B cell (primary cell): ENCODE data around the gene CADM1. TPM values are rescaled to one million over a fixed set of nuclear protein-coding genes. Genes with fewer than 3 reads are reported as not detected.

Experiments
- ATAC-seq: fragments of 200-7000 bp; cut with Tn5 transposase; one replicate; pipeline ENCODE4 v1.10.0; 2021; ENCODE audit warnings: low read depth, mild to moderate bottlenecking, moderate number of reproducible peaks, moderate library complexity
- CTCF ChIA-PET: fragments of 350-600 bp; sonication (Branson Sonifier 250); formaldehyde crosslinking; loops from one replicate; lab custom pipeline; 2021; ENCODE audit warnings: antibody characterized with exemption, inconsistent platforms; lab: Charles Lee
- POLR2A ChIA-PET: fragments of 350-600 bp; sonication (Branson Sonifier 250); formaldehyde crosslinking; loops from one replicate; lab custom pipeline; 2021; ENCODE audit warnings: antibody characterized with exemption; lab: Charles Lee
- DNase-seq: peaks from one replicate; pipeline ENCODE4 v3.0.0; 2013
- H2AFZ ChIP-seq: 2 replicates; pipeline ENCODE4 v1.6.1; 2012; ENCODE audit warnings: mild to moderate bottlenecking, low read depth, low read length; ENCODE audit not compliant: insufficient read depth, poor library complexity, severe bottlenecking
- H3K27ac ChIP-seq, 2 donors: 1 replicate in 1 of 2; 2 replicates in 1 of 2; pipeline ENCODE4 v1.5.1; 2012 to 2013; ENCODE audit warnings: low read length in 2 of 2, mild to moderate bottlenecking in 2 of 2, moderate library complexity in 1 of 2
- H3K27me3 ChIP-seq, 4 experiments: fragments of 200-600 bp in 1 of 4; sonication (generic) in 1 of 4; replicated peaks in 1 of 4; 1 replicate in 2 of 4; 2 replicates in 2 of 4; pipeline versions ENCODE4 v1.6.1 to v1.7.0; 2013 to 2016; ENCODE audit warnings: low read length in 3 of 4, mild to moderate bottlenecking in 2 of 4, mixed read lengths in 1 of 4, moderate library complexity in 1 of 4; ENCODE audit not compliant: insufficient read depth in 4 of 4, control insufficient read depth in 3 of 4; ENCODE audit errors: control extremely low read depth in 1 of 4
- H3K36me3 ChIP-seq, 2 experiments: replicated peaks in 1 of 2; 1 replicate in 1 of 2; 2 replicates in 1 of 2; pipeline versions ENCODE4 v1.6.1 to v1.7.1; 2013; ENCODE audit warnings: low read length in 1 of 2; ENCODE audit not compliant: insufficient read depth in 2 of 2, control insufficient read depth in 1 of 2; ENCODE audit errors: control extremely low read depth in 1 of 2, extremely low read depth in 1 of 2
- H3K4me1 ChIP-seq, 2 donors: fragments of 200-600 bp in 1 of 2; sonication (generic) in 1 of 2; 1 replicate in 1 of 2; 2 replicates in 1 of 2; pipeline versions ENCODE4 v1.5.1 to v1.6.1; 2013 to 2017; ENCODE audit warnings: low read length in 2 of 2; ENCODE audit not compliant: control insufficient read depth in 2 of 2, insufficient read depth in 2 of 2
- H3K4me2 ChIP-seq: replicated peaks from 2 replicates; pipeline ENCODE3; 2012; ENCODE audit warnings: mild to moderate bottlenecking, low read depth, low read length; ENCODE audit not compliant: poor library complexity, severe bottlenecking
- H3K4me3 ChIP-seq, 5 experiments: fragments of 200-600 bp in 1 of 5; sonication (generic) in 1 of 5; 1 replicate in 3 of 5; 2 replicates in 2 of 5; pipeline versions ENCODE4 v1.5.1 to v1.7.0; 2011 to 2016; ENCODE audit warnings: low read length in 4 of 5, mild to moderate bottlenecking in 4 of 5, low read depth in 2 of 5, control low read depth in 1 of 5, moderate library complexity in 1 of 5; ENCODE audit not compliant: insufficient read depth in 1 of 5; ENCODE audit errors: control extremely low read depth in 1 of 5, extremely low read depth in 1 of 5
- H3K79me2 ChIP-seq: fragments of 200-600 bp; sonication (generic); one replicate; pipeline ENCODE4 v1.6.0; 2016; ENCODE audit warnings: low read length; ENCODE audit not compliant: control insufficient read depth, insufficient read depth
- H3K9ac ChIP-seq: fragments of 200-600 bp; sonication (generic); 2 replicates; pipeline ENCODE4 v1.6.1; 2017; ENCODE audit warnings: mild to moderate bottlenecking, low read length, moderate library complexity
- H3K9me3 ChIP-seq, 3 donors: one replicate each; pipeline versions ENCODE4 v1.6.1 to v1.7.1; 2013; ENCODE audit warnings: low read length in 2 of 3; ENCODE audit not compliant: control insufficient read depth in 2 of 3, insufficient read depth in 1 of 3; ENCODE audit errors: control extremely low read depth in 1 of 3
- H4K20me1 ChIP-seq: 2 replicates; pipeline ENCODE4 v1.6.0; 2012; ENCODE audit warnings: mild to moderate bottlenecking, low read length; ENCODE audit not compliant: insufficient read depth, control insufficient read depth, poor library complexity, severe bottlenecking
- H3K27ac Mint-ChIP-seq: one replicate; pipeline ENCODE4 v1.8.0; 2021; ENCODE audit warnings: mixed read lengths
- H3K27me3 Mint-ChIP-seq: one replicate; pipeline ENCODE4 v1.8.0; 2021; ENCODE audit warnings: mixed read lengths
- H3K4me1 Mint-ChIP-seq: one replicate; pipeline ENCODE4 v1.8.0; 2021; ENCODE audit warnings: mixed read lengths
- H3K4me3 Mint-ChIP-seq: one replicate; pipeline ENCODE4 v1.8.0; 2021; ENCODE audit warnings: mixed read lengths
- H3K9me3 Mint-ChIP-seq: one replicate; pipeline ENCODE4 v1.8.0; 2022; ENCODE audit warnings: mixed read lengths; ENCODE audit not compliant: insufficient read depth
- CTCF ChIP-seq: fragments of 200-600 bp; IDR thresholded peaks from one replicate; pipeline ENCODE4 v1.8.0; 2022; ENCODE audit warnings: antibody characterized with exemption, mild to moderate bottlenecking
- EZH2 ChIP-seq: IDR thresholded peaks from 2 replicates; pipeline ENCODE4 v1.6.1; 2012; ENCODE audit warnings: borderline replicate concordance, low read depth, mild to moderate bottlenecking, moderate library complexity, low read length; ENCODE audit not compliant: insufficient read depth, poor library complexity, severe bottlenecking
- WGBS: methylation state at CpG from one replicate; pipeline ENCODE4 v1.1.5; 2013; ENCODE audit warnings: missing lambda C conversion rate; ENCODE audit not compliant: insufficient coverage; 5-methylcytosine and 5-hydroxymethylcytosine counted together
- intact Hi-C: fragments of 100-400 bp; cut with micrococcal nuclease; formaldehyde crosslinking; loops from one replicate; pipeline ENCODE4 v1.10.0; 2022
- polyA plus RNA-seq: library from polyadenylated mRNA; depleted of rRNA; stranded (reverse); fragments of >200 nt; gene quantifications from 2 replicates; pipeline ENCODE4 v1.2.3, GENCODE V29; 2012
- total RNA-seq, 2 donors: library from RNA; stranded (reverse); fragments of 120-200 nt in 1 of 2; gene quantifications; 1 replicate in 1 of 2; 2 replicates in 1 of 2; pipeline versions ENCODE4 v1.2.3 to v1.2.4, GENCODE V29; 2013 to 2022

The CADM1 gene
- total and polyA plus RNA-seq, 2 donors (not counting 1 experiment from before 2014, with no cell fraction given): 0.43 to 0.49 TPM

GRCh38 chr11:115190196-115190595 is 314.0 kb downstream of the CADM1 start:
- peaks cover 4% of the 10 kb centered on the region for H3K27me3 Mint-ChIP-seq
- no peak for ATAC-seq

GRCh38 chr11:115188898-115189278 is 315.3 kb downstream of the CADM1 start:
- H3K4me1 ChIP-seq: no peaks in the 10 kb centered on the region
- Mint-ChIP-seq H3K27ac (no peak overlapping the region), H3K4me3 (no peak overlapping the region), H3K4me1 (no peaks in the 10 kb centered on the region), H3K9me3 (no peaks in the 10 kb centered on the region), H3K27me3 (peaks cover 4% of the 10 kb centered on the region)
- H3K4me3 ChIP-seq: no peak overlapping the region
- H3K79me2 ChIP-seq: no peaks in the 10 kb centered on the region
- no peak overlapping the region for H3K9ac ChIP-seq
- no peaks in the 10 kb centered on the region for H3K9me3 ChIP-seq
- ATAC-seq (no peak), DNase-seq (no peak)
- no peak overlapping the region for H3K27ac ChIP-seq
- no peaks in the 10 kb centered on the region for H4K20me1 ChIP-seq
- H2AFZ ChIP-seq: no peak overlapping the region
- H3K36me3 ChIP-seq: no peaks in the 10 kb centered on the region
- 100% methylated on average over 1 of the region's 4 CpGs for WGBS
- H3K27me3 ChIP-seq: no peaks in the 10 kb centered on the region
- ChIA-PET POLR2A (no interaction called here), CTCF (no interaction called here)
- intact Hi-C loops: no loop called here
- TF ChIP-seq CTCF (no peak), EZH2 (no peak)
- no peak overlapping the region for H3K4me2 ChIP-seq

More at GRCh38 chr11:115190196-115190595, 314.0 kb downstream of the CADM1 start:
- no peak overlapping the region for H3K9ac ChIP-seq
- intact Hi-C loops: no loop called here
- Mint-ChIP-seq H3K9me3 (no peaks in the 10 kb centered on the region), H3K4me1 (peaks cover 4% of the 10 kb centered on the region), H3K27ac (no peak overlapping the region), H3K4me3 (no peak overlapping the region)
- no CpG with 5 or more reads among the region's 1 CpG for WGBS
- TF ChIP-seq EZH2 (no peak), CTCF (no peak)
- no peak for DNase-seq
- no peak overlapping the region for H3K4me3 ChIP-seq
- ChIA-PET CTCF (interaction anchor here (1.3 kb wide), 1 partner anchor 22 kb away, joined by 3 read pairs; no protein-coding TSS in a partner anchor), POLR2A (no interaction called here)
- H3K79me2 ChIP-seq: no peaks in the 10 kb centered on the region
- no peak overlapping the region for H3K27ac ChIP-seq
- no peaks in the 10 kb centered on the region for H3K9me3 ChIP-seq
- no peaks in the 10 kb centered on the region for H3K4me1 ChIP-seq
- no peak overlapping the region for H3K4me2 ChIP-seq
- no peaks in the 10 kb centered on the region for H3K27me3 ChIP-seq
- H4K20me1 ChIP-seq: no peaks in the 10 kb centered on the region
- no peak overlapping the region for H2AFZ ChIP-seq
- no peaks in the 10 kb centered on the region for H3K36me3 ChIP-seq
